ENCODE measurements around the gene TRIM38. TPM values are rescaled to one million over a fixed set of nuclear protein-coding genes. Genes with fewer than 3 reads are reported as not detected.
"Not testable (repeated sequence)": the region's sequence is repeated elsewhere in the genome, so short reads cannot be mapped to it uniquely, and the experiment has no call there.

TRIM38 gene
- total RNA-seq, 1 donor from 2014 or later: 6.8 TPM

GRCh38 chr6:26009817-26010216, 47.2 kb downstream of the TRIM38 start:
- H2AFZ ChIP-seq (ENCODE audit: low read depth, low read length): no peak overlapping the region
- H3K4me1 ChIP-seq (ENCODE audit: insufficient read depth, low read length): no peaks in the 10 kb centered on the region
- H3K36me3 ChIP-seq (ENCODE audit: insufficient read depth, low read length): no peaks in the 10 kb centered on the region
- no peaks in the 10 kb centered on the region for H3K79me2 ChIP-seq (ENCODE audit: insufficient read depth, low read length)
- DNase-seq (ENCODE audit: low read depth) (no peak), FAIRE-seq (no peak)
- Mint-ChIP-seq H3K27ac (ENCODE audit: unreplicated experiment) (no peak overlapping the region), H3K36me3 (ENCODE audit: low read depth, unreplicated experiment) (no peaks in the 10 kb centered on the region), H3K9me3 (ENCODE audit: unreplicated experiment) (no peaks in the 10 kb centered on the region), H3K4me1 (ENCODE audit: low read depth, unreplicated experiment) (peaks cover 8% of the 10 kb centered on the region), H3K4me3 (ENCODE audit: unreplicated experiment) (no peak overlapping the region), H3K27me3 (ENCODE audit: low read depth, unreplicated experiment) (peaks cover 2% of the 10 kb centered on the region)
- no peaks in the 10 kb centered on the region for H3K9me3 ChIP-seq (ENCODE audit: insufficient read depth, low read depth, low read length)
- TF ChIP-seq EZH2 (IDR thresholded peaks at IDR 0.05; ENCODE audit: insufficient read depth, low read length) (no peak), CTCF (IDR thresholded peaks at IDR 0.05; ENCODE audit: insufficient read depth, low read depth, low read length) (no peak)
- H4K20me1 ChIP-seq (ENCODE audit: insufficient read depth, low read length): no peaks in the 10 kb centered on the region
- H3K27me3 ChIP-seq (ENCODE audit: insufficient read depth, low read length): no peaks in the 10 kb centered on the region
- no peak overlapping the region for H3K9ac ChIP-seq (ENCODE audit: low read length)
- no peak overlapping the region for H3K4me2 ChIP-seq (ENCODE audit: low read length)
- H3K27ac ChIP-seq (ENCODE audit: low read depth, low read length): no peak overlapping the region
- H3K4me3 ChIP-seq (ENCODE audit: insufficient read depth, low read depth, low read length): no peak overlapping the region

- H3K4me2 ChIP-seq (ENCODE audit: low read length): no peak overlapping the region
- no peaks in the 10 kb centered on the region for H3K36me3 ChIP-seq (ENCODE audit: insufficient read depth, low read length)
- no peak overlapping the region for H2AFZ ChIP-seq (ENCODE audit: low read depth, low read length)
- no peak overlapping the region for H3K9ac ChIP-seq (ENCODE audit: low read length)
- no peak overlapping the region for H3K27ac Mint-ChIP-seq (ENCODE audit: unreplicated experiment)
- H3K27me3 ChIP-seq (ENCODE audit: insufficient read depth, low read length): no peaks in the 10 kb centered on the region
- peaks cover 11% of the 10 kb centered on the region for H3K4me1 ChIP-seq (ENCODE audit: insufficient read depth, low read length)
- no peaks in the 10 kb centered on the region for H3K9me3 ChIP-seq (ENCODE audit: insufficient read depth, low read depth, low read length)
- H3K27ac ChIP-seq (ENCODE audit: low read depth, low read length): no peak overlapping the region
- DNase-seq (ENCODE audit: low read depth) (no peak), FAIRE-seq (no peak)
- H3K4me1 Mint-ChIP-seq (ENCODE audit: low read depth, unreplicated experiment): peaks cover 2% of the 10 kb centered on the region
- TF ChIP-seq CTCF (IDR thresholded peaks at IDR 0.05; ENCODE audit: insufficient read depth, low read depth, low read length) (no peak), EZH2 (IDR thresholded peaks at IDR 0.05; ENCODE audit: insufficient read depth, low read length) (no peak)
- no peaks in the 10 kb centered on the region for H3K79me2 ChIP-seq (ENCODE audit: insufficient read depth, low read length)
- no peaks in the 10 kb centered on the region for H3K36me3 Mint-ChIP-seq (ENCODE audit: low read depth, unreplicated experiment)
- no peaks in the 10 kb centered on the region for H3K9me3 Mint-ChIP-seq (ENCODE audit: unreplicated experiment)
- peaks cover 1% of the 10 kb centered on the region for H3K27me3 Mint-ChIP-seq (ENCODE audit: low read depth, unreplicated experiment)
- no peak overlapping the region for H3K4me3 Mint-ChIP-seq (ENCODE audit: unreplicated experiment)
- H4K20me1 ChIP-seq (ENCODE audit: insufficient read depth, low read length): no peaks in the 10 kb centered on the region
- H3K4me3 ChIP-seq (ENCODE audit: insufficient read depth, low read depth, low read length): no peak overlapping the region
Observed at GRCh38 chr6:26012061-26012460, 49.5 kb downstream of the TRIM38 start.

GRCh38 chr6:26014386-26014785, 51.8 kb downstream of the TRIM38 start:
- H3K4me1 Mint-ChIP-seq (ENCODE audit: low read depth, unreplicated experiment); H3K36me3 Mint-ChIP-seq (ENCODE audit: low read depth, unreplicated experiment); H4K20me1 ChIP-seq (ENCODE audit: insufficient read depth, low read length); H3K4me2 ChIP-seq (ENCODE audit: low read length); H3K4me3 Mint-ChIP-seq (ENCODE audit: unreplicated experiment); H2AFZ ChIP-seq (ENCODE audit: low read depth, low read length); DNase-seq (ENCODE audit: low read depth); H3K27me3 ChIP-seq (ENCODE audit: insufficient read depth, low read length); H3K9me3 Mint-ChIP-seq (ENCODE audit: unreplicated experiment); H3K27me3 Mint-ChIP-seq (ENCODE audit: low read depth, unreplicated experiment); H3K9ac ChIP-seq (ENCODE audit: low read length); FAIRE-seq; H3K4me3 ChIP-seq (ENCODE audit: insufficient read depth, low read depth, low read length); H3K9me3 ChIP-seq (ENCODE audit: insufficient read depth, low read depth, low read length); H3K79me2 ChIP-seq (ENCODE audit: insufficient read depth, low read length); H3K36me3 ChIP-seq (ENCODE audit: insufficient read depth, low read length); H3K27ac Mint-ChIP-seq (ENCODE audit: unreplicated experiment); H3K27ac ChIP-seq (ENCODE audit: low read depth, low read length): not testable (repeated sequence)
- peaks cover 11% of the 10 kb centered on the region for H3K4me1 ChIP-seq (ENCODE audit: insufficient read depth, low read length)

Data from astrocyte (in vitro differentiated cells and primary cell).